CD14-positive monocyte (primary cell): ENCODE results near the gene DCP1B. TPM values are rescaled to one million over a fixed set of nuclear protein-coding genes. Genes with fewer than 3 reads are reported as not detected.

Experiments
- DNase-seq, 3 donors: peaks; one replicate each; pipeline ENCODE4 v3.0.0-alpha.2; 2011 to 2022
- H2AFZ ChIP-seq: 2 replicates; pipeline ENCODE4 v1.6.0; 2012; ENCODE audit warnings: mild to moderate bottlenecking, low read depth, low read length, inconsistent platforms; ENCODE audit not compliant: insufficient read depth, poor library complexity, severe bottlenecking
- H3K27ac ChIP-seq, 2 donors: 1 replicate in 1 of 2; 2 replicates in 1 of 2; pipeline ENCODE4 v1.5.1; 2012 to 2013; ENCODE audit warnings: low read length in 2 of 2, control low read depth in 1 of 2, inconsistent platforms in 1 of 2, low read depth in 1 of 2, mild to moderate bottlenecking in 1 of 2
- H3K27me3 ChIP-seq, 2 donors: one replicate each; pipeline versions ENCODE4 v1.6.0 to v1.6.1; 2011 to 2013; ENCODE audit warnings: low read length in 2 of 2; ENCODE audit not compliant: control insufficient read depth in 2 of 2, insufficient read depth in 2 of 2
- H3K36me3 ChIP-seq, 2 donors: replicated peaks in 1 of 2; 1 replicate in 1 of 2; 2 replicates in 1 of 2; pipeline versions ENCODE4 v1.5.1 to v1.6.1; 2012 to 2013; ENCODE audit warnings: low read length in 2 of 2, control low read depth in 1 of 2, inconsistent platforms in 1 of 2, mild to moderate bottlenecking in 1 of 2; ENCODE audit not compliant: insufficient read depth in 2 of 2, control insufficient read depth in 1 of 2
- H3K4me1 ChIP-seq, 2 donors: 1 replicate in 1 of 2; 2 replicates in 1 of 2; pipeline versions ENCODE4 v1.5.1 to v1.6.1; 2012 to 2013; ENCODE audit warnings: low read length in 2 of 2, control low read depth in 1 of 2, inconsistent platforms in 1 of 2, mild to moderate bottlenecking in 1 of 2, moderate library complexity in 1 of 2; ENCODE audit not compliant: insufficient read depth in 2 of 2, control insufficient read depth in 1 of 2
- H3K4me2 ChIP-seq: replicated peaks from 2 replicates; pipeline ENCODE3; 2012; ENCODE audit warnings: low read length, moderate library complexity, mild to moderate bottlenecking; ENCODE audit not compliant: poor library complexity, severe bottlenecking; ENCODE audit errors: extremely low read depth
- H3K4me3 ChIP-seq, 3 experiments: fragments of 200-600 bp in 1 of 3; sonication (generic) in 1 of 3; replicated peaks in 1 of 3; 1 replicate in 2 of 3; 2 replicates in 1 of 3; pipeline ENCODE4 v1.5.1; 2011 to 2013; ENCODE audit warnings: low read length in 3 of 3, mild to moderate bottlenecking in 3 of 3, control low read depth in 2 of 3, low read depth in 2 of 3, inconsistent platforms in 1 of 3, moderate library complexity in 1 of 3
- H3K79me2 ChIP-seq: 2 replicates; pipeline ENCODE4 v1.6.0; 2012; ENCODE audit warnings: mild to moderate bottlenecking, control low read depth, inconsistent platforms, low read length, moderate library complexity; ENCODE audit not compliant: insufficient read depth
- H3K9ac ChIP-seq: 2 replicates; pipeline ENCODE4 v1.6.0; 2017; ENCODE audit warnings: low read length, mild to moderate bottlenecking; ENCODE audit not compliant: insufficient read depth, poor library complexity, severe bottlenecking
- H3K9me3 ChIP-seq, 2 donors: replicated peaks in 1 of 2; 1 replicate in 1 of 2; 2 replicates in 1 of 2; pipeline versions ENCODE4 v1.5.1 to v1.6.1; 2012 to 2013; ENCODE audit warnings: low read length in 2 of 2, control low read depth in 1 of 2; ENCODE audit not compliant: control insufficient read depth in 1 of 2, insufficient read depth in 1 of 2
- H4K20me1 ChIP-seq: 2 replicates; pipeline ENCODE4 v1.6.0; 2012; ENCODE audit warnings: mild to moderate bottlenecking, low read length, control low read depth, moderate library complexity; ENCODE audit not compliant: insufficient read depth
- H3K27ac Mint-ChIP-seq, 7 donors: one replicate each; pipeline ENCODE4 v1.8.0; 2020; ENCODE audit warnings: mild to moderate bottlenecking in 7 of 7, mixed read lengths in 7 of 7, moderate library complexity in 6 of 7, inconsistent platforms in 2 of 7
- H3K27me3 Mint-ChIP-seq, 3 donors: one replicate each; pipeline ENCODE4 v1.8.0; 2021 to 2022; ENCODE audit warnings: low read depth in 3 of 3, mild to moderate bottlenecking in 3 of 3, mixed read lengths in 3 of 3, moderate library complexity in 3 of 3, inconsistent platforms in 1 of 3
- H3K36me3 Mint-ChIP-seq, 2 donors: one replicate each; pipeline ENCODE4 v1.8.0; 2020; ENCODE audit warnings: mixed read lengths in 2 of 2, inconsistent platforms in 1 of 2, mild to moderate bottlenecking in 1 of 2
- H3K4me1 Mint-ChIP-seq: one replicate; pipeline ENCODE4 v1.8.0; 2020; ENCODE audit warnings: mild to moderate bottlenecking, mixed read lengths
- H3K4me3 Mint-ChIP-seq, 2 donors: one replicate each; pipeline ENCODE4 v1.8.0; 2020; ENCODE audit warnings: mild to moderate bottlenecking in 2 of 2, mixed read lengths in 2 of 2, moderate library complexity in 1 of 2
- H3K9me3 Mint-ChIP-seq, 7 donors: one replicate each; pipeline ENCODE4 v1.8.0; 2020 to 2022; ENCODE audit warnings: mixed read lengths in 7 of 7, mild to moderate bottlenecking in 6 of 7, moderate library complexity in 6 of 7, inconsistent platforms in 2 of 7
- WGBS: methylation state at CpG from one replicate; pipeline ENCODE4 v1.1.5; 2013; ENCODE audit warnings: missing lambda C conversion rate; ENCODE audit not compliant: insufficient coverage; 5-methylcytosine and 5-hydroxymethylcytosine counted together
- intact Hi-C, 2 donors: fragments of 100-400 bp; cut with micrococcal nuclease; formaldehyde crosslinking; loops; one replicate each; pipeline versions ENCODE4 v1.15.0 to v1.15.1; 2023
- polyA plus RNA-seq, 3 donors: library from polyadenylated mRNA; depleted of rRNA in 1 of 3; unstranded in 2 of 3; stranded (reverse) in 1 of 3; fragments of 300-500 nt in 2 of 3; fragments of >200 nt in 1 of 3; fragmentation: Illumina TruSeq in 2 of 3; gene quantifications; 1 replicate in 2 of 3; 2 replicates in 1 of 3; pipeline ENCODE4 v1.2.3, GENCODE V29; 2012 to 2021
- TF ChIP-seq, protein P1 (sequence below): fragments of 200-600 bp; IDR thresholded peaks from one replicate; pipeline ENCODE4 v1.8.0; 2022; ENCODE audit warnings: antibody characterized with exemption, mild to moderate bottlenecking

DCP1B gene
- polyA plus RNA-seq, 3 donors, result 3.6 to 5.1 (median 4.9) TPM

GRCh38 chr12:1972856-1973317, 31.4 kb downstream of the DCP1B start:
- H3K27ac ChIP-seq, result no peak overlapping the region

GRCh38 chr12:1972260-1972659, 32.0 kb downstream of the DCP1B start:
- H2AFZ ChIP-seq, result no peak overlapping the region
- no peak overlapping the region for H3K4me2 ChIP-seq
- H3K4me3 ChIP-seq, result no peak overlapping the region
- peaks cover 0 to 2% of the 10 kb centered on the region in 2 donors for H3K36me3 ChIP-seq
- no peak overlapping the region for H3K4me3 Mint-ChIP-seq
- H3K9me3 ChIP-seq, result no peaks in the 10 kb centered on the region
- H3K4me1 ChIP-seq, result no peaks in the 10 kb centered on the region
- H3K36me3 Mint-ChIP-seq, result peaks cover 4 to 9% of the 10 kb centered on the region in 2 donors
- no peak overlapping the region for H3K27ac Mint-ChIP-seq
- DNase-seq, result no peak
- H3K9ac ChIP-seq, result no peak overlapping the region
- no peaks in the 10 kb centered on the region for H3K27me3 Mint-ChIP-seq
- no peaks in the 10 kb centered on the region for H3K27me3 ChIP-seq
- H3K4me1 Mint-ChIP-seq, result peaks cover 4% of the 10 kb centered on the region
- intact Hi-C loops, result no loop called here
- no peaks in the 10 kb centered on the region for H4K20me1 ChIP-seq
- H3K27ac ChIP-seq, result no peak overlapping the region
- TF ChIP-seq, protein P1, sequence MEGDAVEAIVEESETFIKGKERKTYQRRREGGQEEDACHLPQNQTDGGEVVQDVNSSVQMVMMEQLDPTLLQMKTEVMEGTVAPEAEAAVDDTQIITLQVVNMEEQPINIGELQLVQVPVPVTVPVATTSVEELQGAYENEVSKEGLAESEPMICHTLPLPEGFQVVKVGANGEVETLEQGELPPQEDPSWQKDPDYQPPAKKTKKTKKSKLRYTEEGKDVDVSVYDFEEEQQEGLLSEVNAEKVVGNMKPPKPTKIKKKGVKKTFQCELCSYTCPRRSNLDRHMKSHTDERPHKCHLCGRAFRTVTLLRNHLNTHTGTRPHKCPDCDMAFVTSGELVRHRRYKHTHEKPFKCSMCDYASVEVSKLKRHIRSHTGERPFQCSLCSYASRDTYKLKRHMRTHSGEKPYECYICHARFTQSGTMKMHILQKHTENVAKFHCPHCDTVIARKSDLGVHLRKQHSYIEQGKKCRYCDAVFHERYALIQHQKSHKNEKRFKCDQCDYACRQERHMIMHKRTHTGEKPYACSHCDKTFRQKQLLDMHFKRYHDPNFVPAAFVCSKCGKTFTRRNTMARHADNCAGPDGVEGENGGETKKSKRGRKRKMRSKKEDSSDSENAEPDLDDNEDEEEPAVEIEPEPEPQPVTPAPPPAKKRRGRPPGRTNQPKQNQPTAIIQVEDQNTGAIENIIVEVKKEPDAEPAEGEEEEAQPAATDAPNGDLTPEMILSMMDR, result no peak
- no peaks in the 10 kb centered on the region for H3K9me3 Mint-ChIP-seq
- WGBS, result no CpG with 5 or more reads among the region's 1 CpG
- no peaks in the 10 kb centered on the region for H3K79me2 ChIP-seq

More at GRCh38 chr12:1972856-1973317, 31.4 kb downstream of the DCP1B start:
- no peaks in the 10 kb centered on the region for H3K27me3 Mint-ChIP-seq
- H3K4me3 Mint-ChIP-seq, result no peak overlapping the region
- Histone ChIP-seq H3K9ac (no peak overlapping the region), H3K27me3 (no peaks in the 10 kb centered on the region), H4K20me1 (no peaks in the 10 kb centered on the region), H3K4me3 (no peak overlapping the region), H3K79me2 (no peaks in the 10 kb centered on the region), H2AFZ (no peak overlapping the region), H3K36me3 (no peaks in the 10 kb centered on the region), H3K9me3 (no peaks in the 10 kb centered on the region), H3K4me2 (no peak overlapping the region), H3K4me1 (no peaks in the 10 kb centered on the region)
- peaks cover 4% of the 10 kb centered on the region for H3K4me1 Mint-ChIP-seq
- WGBS, result 96% methylated on average over 8 of the region's 9 CpGs
- no peak overlapping the region for H3K27ac Mint-ChIP-seq
- DNase-seq, result no peak
- H3K36me3 Mint-ChIP-seq, result peaks cover 3 to 9% of the 10 kb centered on the region in 2 donors
- H3K9me3 Mint-ChIP-seq, result no peaks in the 10 kb centered on the region
- TF ChIP-seq, protein P1, result no peak
- intact Hi-C loops, result no loop called here
